ENCODE data around the gene CTBP2.

GRCh38 chr10:125093199-125093973 lies 67.0 kb downstream of the CTBP2 start:
- no peak for TF ChIP-seq SP1 (IDR thresholded peaks at IDR 0.05)
- no peak for TF ChIP-seq L3MBTL2 (conservative IDR thresholded peaks at IDR 0.05)
- TF ChIP-seq ZNF384 (IDR thresholded peaks at IDR 0.05), result no peak
- no peak for TF ChIP-seq TARDBP (IDR thresholded peaks at IDR 0.05)
- no peak for TF ChIP-seq BHLHE40 (IDR thresholded peaks at IDR 0.05; ENCODE audit: borderline replicate concordance)
- TF ChIP-seq ARNT (IDR thresholded peaks at IDR 0.05), result no peak
